IMR-90 (cell line): Measurements from ENCODE around the gene FRG2. TPM values are rescaled to one million over a fixed set of nuclear protein-coding genes. Genes with fewer than 3 reads are reported as not detected.
"Not testable (repeated sequence)": the region's sequence is repeated elsewhere in the genome, so short reads cannot be mapped to it uniquely, and the experiment has no call there.

Experiments
- ATAC-seq: fragments of 200-7000 bp; cut with Tn5 transposase; 2 replicates; pipeline ENCODE4 v1.9.1; 2020; ENCODE audit warnings: low read depth, mild to moderate bottlenecking, moderate library complexity
- BruUV-seq: library from RNA; stranded (reverse); fragments of 400-500 nt; replicated peaks from 2 replicates; lab custom pipeline; 2021; lab: Mats Ljungman, UMichigan
- CTCF ChIA-PET: fragments of 300-600 bp; formaldehyde crosslinking; extraction: SDS; loops from one replicate; lab custom pipeline; 2021; ENCODE audit warnings: antibody characterized with exemption; lab: Yijun Ruan, JAX
- POLR2A ChIA-PET: fragments of 300-600 bp; sonication (Branson Sonifier 250); formaldehyde crosslinking; loops from one replicate; lab custom pipeline; 2022; ENCODE audit warnings: antibody characterized with exemption; ENCODE audit not compliant: unreplicated experiment; lab: Charles Lee
- DNase-seq: peaks from one replicate; pipeline ENCODE4 v3.0.0; 2013
- H2AFZ ChIP-seq: replicated peaks from 2 replicates; pipeline ENCODE3; 2013; ENCODE audit warnings: low read length, mild to moderate bottlenecking; ENCODE audit not compliant: poor library complexity
- H2AK5ac ChIP-seq: 2 replicates; pipeline ENCODE4 v1.6.1; 2013; ENCODE audit warnings: low read depth, low read length, inconsistent platforms
- H2AK9ac ChIP-seq: replicated peaks from 2 replicates; pipeline ENCODE3; 2013; ENCODE audit warnings: mild to moderate bottlenecking, low read depth, low read length, moderate library complexity; ENCODE audit not compliant: poor library complexity
- H2BK120ac ChIP-seq: 2 replicates; pipeline ENCODE4 v1.6.1; 2013; ENCODE audit warnings: low read depth, low read length, inconsistent platforms
- H2BK15ac ChIP-seq: 3 replicates; pipeline ENCODE4 v1.6.1; 2013; ENCODE audit warnings: low read depth, low read length, inconsistent platforms
- H2BK20ac ChIP-seq: 2 replicates; pipeline ENCODE4 v1.6.1; 2013; ENCODE audit warnings: low read depth, mild to moderate bottlenecking, inconsistent platforms, low read length, moderate library complexity
- H2BK5ac ChIP-seq: 2 replicates; pipeline ENCODE4 v1.6.1; 2013; ENCODE audit warnings: mild to moderate bottlenecking, low read depth, low read length, inconsistent platforms; ENCODE audit not compliant: poor library complexity, severe bottlenecking
- H3K14ac ChIP-seq: replicated peaks from 2 replicates; pipeline ENCODE4 v1.6.1; 2013; ENCODE audit warnings: low read depth, low read length, inconsistent platforms
- H3K18ac ChIP-seq: 2 replicates; pipeline ENCODE4 v1.6.1; 2013; ENCODE audit warnings: low read depth, low read length, control low read depth
- H3K23ac ChIP-seq: 2 replicates; pipeline ENCODE4 v1.6.1; 2013; ENCODE audit warnings: low read depth, low read length, inconsistent platforms
- H3K27ac ChIP-seq: 2 replicates; pipeline ENCODE4 v1.5.1; 2013; ENCODE audit warnings: mild to moderate bottlenecking, control low read depth, low read length; ENCODE audit not compliant: insufficient read depth
- H3K27me3 ChIP-seq: 2 replicates; pipeline ENCODE4 v1.6.1; 2013; ENCODE audit warnings: low read length; ENCODE audit not compliant: control insufficient read depth, insufficient read depth
- H3K36me3 ChIP-seq: 2 replicates; pipeline ENCODE4 v1.6.1; 2013; ENCODE audit warnings: low read length, mixed read lengths; ENCODE audit not compliant: control insufficient read depth, insufficient read depth
- H3K4ac ChIP-seq: 2 replicates; pipeline ENCODE4 v1.6.1; 2013; ENCODE audit warnings: low read depth, low read length, inconsistent platforms
- H3K4me1 ChIP-seq: 2 replicates; pipeline ENCODE4 v1.6.1; 2013; ENCODE audit warnings: low read length, mixed read lengths; ENCODE audit not compliant: control insufficient read depth, insufficient read depth
- H3K4me2 ChIP-seq: 2 replicates; pipeline ENCODE4 v1.6.1; 2013; ENCODE audit warnings: low read depth, mild to moderate bottlenecking, control low read depth, low read length, moderate library complexity
- H3K4me3 ChIP-seq: 2 replicates; pipeline ENCODE4 v1.5.1; 2013; ENCODE audit warnings: low read depth, mild to moderate bottlenecking, control low read depth, low read length, moderate library complexity; ENCODE audit not compliant: insufficient read depth
- H3K56ac ChIP-seq: 2 replicates; pipeline ENCODE4 v1.6.1; 2013; ENCODE audit warnings: low read length, inconsistent platforms; ENCODE audit not compliant: insufficient read depth; ENCODE audit errors: extremely low read depth
- H3K79me1 ChIP-seq, 2 experiments: 2 replicates each; pipeline ENCODE4 v1.6.1; 2013; ENCODE audit warnings: low read length in 2 of 2, inconsistent platforms in 1 of 2, low read depth in 1 of 2
- H3K9ac ChIP-seq: 2 replicates; pipeline ENCODE4 v1.6.1; 2013; ENCODE audit warnings: low read depth, low read length, control low read depth
- H3K9me1 ChIP-seq: 2 replicates; pipeline ENCODE4 v1.6.1; 2013; ENCODE audit warnings: low read length, inconsistent platforms; ENCODE audit not compliant: insufficient read depth
- H3K9me3 ChIP-seq: 2 replicates; pipeline ENCODE4 v1.6.1; 2013; ENCODE audit warnings: low read length; ENCODE audit not compliant: control insufficient read depth, insufficient read depth
- H4K20me1 ChIP-seq: 2 replicates; pipeline ENCODE4 v1.6.1; 2013; ENCODE audit warnings: low read length, inconsistent platforms; ENCODE audit not compliant: insufficient read depth
- H4K5ac ChIP-seq: 2 replicates; pipeline ENCODE4 v1.6.1; 2013; ENCODE audit warnings: mild to moderate bottlenecking, low read depth, low read length, control low read depth
- H4K8ac ChIP-seq, 2 experiments: 2 replicates each; pipeline ENCODE4 v1.6.1; 2013; ENCODE audit warnings: low read depth in 2 of 2, low read length in 2 of 2, control low read depth in 1 of 2, inconsistent platforms in 1 of 2
- H4K91ac ChIP-seq: 2 replicates; pipeline ENCODE4 v1.6.1; 2013; ENCODE audit warnings: low read depth, low read length, inconsistent platforms; ENCODE audit not compliant: insufficient read depth
- WGBS, 2 experiments: methylation state at CpG; one replicate each; pipeline versions ENCODE4 v1.1.5 to v1.1.7; 2013; ENCODE audit warnings: missing lambda C conversion rate in 2 of 2; ENCODE audit not compliant: insufficient read length in 1 of 2; ENCODE audit errors: extremely low coverage in 2 of 2; 5-methylcytosine and 5-hydroxymethylcytosine counted together
- dilution Hi-C: fragments of 300-500 bp; cut with HindIII; formaldehyde crosslinking; loops from one replicate; pipeline ENCODE4 v1.14.3; 2018; ENCODE audit warnings: low sequenced_read_pairs; ENCODE audit not compliant: unreplicated experiment
- in situ Hi-C: fragments of 300-500 bp; cut with MboI; formaldehyde crosslinking; loops from 3 replicates; pipeline ENCODE4 v1.14.3; 2019; ENCODE audit warnings: low sequenced_read_pairs, inconsistent platforms, mixed read lengths
- intact Hi-C: fragments of 100-400 bp; cut with micrococcal nuclease; formaldehyde crosslinking; loops from 2 replicates; pipeline ENCODE4 v1.10.0; 2022
- polyA plus RNA-seq, 3 experiments: library from polyadenylated mRNA; depleted of rRNA; stranded (reverse); fragments of >200 nt; gene quantifications; 2 replicates each; pipeline ENCODE4 v1.2.3, GENCODE V29; 2012; ENCODE audit warnings: low replicate concordance in 1 of 3
- total RNA-seq: library from RNA; depleted of rRNA; stranded (reverse); fragments of >200 nt; gene quantifications from 2 replicates; pipeline ENCODE4 v1.2.3, GENCODE V29; 2012

The FRG2 gene
- total and polyA plus RNA-seq, 2 of the 4 experiments (the other 2 are of a cell fraction), result not detected

GRCh38 chr4:190022614-190023281 lies 4.3 kb downstream of the FRG2 start:
- H2BK20ac ChIP-seq, H2AK9ac ChIP-seq, H3K4me3 ChIP-seq, intact Hi-C loops, H3K9me3 ChIP-seq, in situ Hi-C loops, H4K20me1 ChIP-seq, H3K18ac ChIP-seq, H4K8ac ChIP-seq, H2AK5ac ChIP-seq, ATAC-seq, H4K91ac ChIP-seq, H3K79me1 ChIP-seq, POLR2A ChIA-PET, H2BK5ac ChIP-seq, CTCF ChIA-PET, H3K14ac ChIP-seq, dilution Hi-C loops, H4K5ac ChIP-seq, DNase-seq, H2AFZ ChIP-seq, H3K4me2 ChIP-seq, H3K9me1 ChIP-seq, H2BK120ac ChIP-seq, H2BK15ac ChIP-seq, H3K4ac ChIP-seq, H3K36me3 ChIP-seq, H3K9ac ChIP-seq, H3K56ac ChIP-seq, H3K23ac ChIP-seq, BruUV-seq, H3K4me1 ChIP-seq, H3K27ac ChIP-seq: not testable (repeated sequence)
- H3K27me3 ChIP-seq, result peaks cover 35% of the 10 kb centered on the region
- WGBS, 2 experiments, result 10% methylated on average over 2 of the region's 47 CpGs; no CpG with 5 or more reads in 1 of the 2 experiments

DNA sequence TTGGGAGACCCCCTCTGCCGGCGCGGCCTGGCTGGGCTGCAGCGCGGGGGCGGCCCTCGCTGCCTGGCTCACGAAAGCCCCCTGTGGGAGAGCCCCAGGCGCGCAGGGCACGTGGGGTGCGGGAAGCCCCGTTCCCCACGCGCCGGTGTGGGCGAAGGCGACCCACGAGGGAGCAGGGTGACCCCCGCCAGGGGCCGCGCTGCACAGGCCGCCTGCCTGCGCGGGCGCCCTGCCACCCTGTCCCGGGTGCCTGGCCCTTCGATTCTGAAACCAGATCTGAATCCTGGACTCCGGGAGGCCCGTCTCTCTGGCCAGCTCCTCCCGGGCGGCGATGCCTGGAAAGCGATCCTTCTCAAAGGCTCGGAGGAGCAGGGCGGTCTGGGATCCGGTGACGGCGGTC lies 5.1 kb downstream of the FRG2 start:
- intact Hi-C loops, BruUV-seq, H3K79me1 ChIP-seq, H3K9me3 ChIP-seq, H3K4me1 ChIP-seq, dilution Hi-C loops, H2AK9ac ChIP-seq, H3K36me3 ChIP-seq, H2AK5ac ChIP-seq, H4K20me1 ChIP-seq, H4K91ac ChIP-seq, H3K27ac ChIP-seq, H3K9me1 ChIP-seq, H2BK120ac ChIP-seq, H2BK20ac ChIP-seq, H3K4ac ChIP-seq, H3K9ac ChIP-seq, POLR2A ChIA-PET, H4K5ac ChIP-seq, in situ Hi-C loops, H3K4me2 ChIP-seq, H2BK5ac ChIP-seq, H3K14ac ChIP-seq, H3K4me3 ChIP-seq, H2BK15ac ChIP-seq, H3K18ac ChIP-seq, H3K56ac ChIP-seq, H4K8ac ChIP-seq, ATAC-seq, H3K23ac ChIP-seq, DNase-seq, H2AFZ ChIP-seq, CTCF ChIA-PET: not testable (repeated sequence)
- WGBS, 2 experiments, result 35% methylated on average over 11 of the region's 39 CpGs; no CpG with 5 or more reads in 1 of the 2 experiments
- H3K27me3 ChIP-seq, result peaks cover 42% of the 10 kb centered on the region
